WTC11 (cell line): ENCODE results near the gene RSPH1. TPM values are rescaled to one million over a fixed set of nuclear protein-coding genes. Genes with fewer than 3 reads are reported as not detected.

Source experiments
- ATAC-seq: fragments of 200-7000 bp; cut with Tn5 transposase; 2 replicates; pipeline ENCODE4 v1.10.0; 2021; ENCODE audit warnings: mild to moderate bottlenecking, moderate library complexity
- CTCF ChIA-PET: fragments of 300-600 bp; sonication (Branson Sonifier 250); formaldehyde crosslinking; loops from one replicate; lab custom pipeline; 2021; ENCODE audit warnings: antibody characterized with exemption; lab: Charles Lee
- POLR2A ChIA-PET: fragments of 350-600 bp; sonication (Branson Sonifier 250); formaldehyde crosslinking; loops from one replicate; lab custom pipeline; 2021; ENCODE audit warnings: antibody characterized with exemption; lab: Charles Lee
- DNase-seq: peaks from one replicate; pipeline ENCODE4 v3.0.0; 2021; ENCODE audit warnings: low spot score
- H3K27ac Mint-ChIP-seq: 2 replicates; pipeline ENCODE4 v1.8.0; 2021; ENCODE audit warnings: mixed read lengths
- H3K27me3 Mint-ChIP-seq: 2 replicates; pipeline ENCODE4 v1.8.0; 2021; ENCODE audit warnings: low read depth, mild to moderate bottlenecking, moderate library complexity, mixed read lengths
- H3K36me3 Mint-ChIP-seq: 2 replicates; pipeline ENCODE4 v1.8.0; 2021; ENCODE audit warnings: mixed read lengths
- H3K4me1 Mint-ChIP-seq: 2 replicates; pipeline ENCODE4 v1.8.0; 2022; ENCODE audit warnings: mixed read lengths
- H3K4me3 Mint-ChIP-seq: 2 replicates; pipeline ENCODE4 v1.8.0; 2021; ENCODE audit warnings: mild to moderate bottlenecking, moderate library complexity, mixed read lengths
- H3K9me3 Mint-ChIP-seq: 2 replicates; pipeline ENCODE4 v1.8.0; 2021; ENCODE audit warnings: mixed read lengths
- ATF3 ChIP-seq: sonication (generic); formaldehyde crosslinking; conservative IDR thresholded peaks from 2 replicates; pipeline ENCODE4 v1.8.1; 2022; ENCODE audit warnings: mild to moderate bottlenecking, missing genetic modification reagents
- CDX4 ChIP-seq: fragments of 250-450 bp; sonication (Bioruptor Pico); IDR thresholded peaks from 2 replicates; pipeline ENCODE4 v1.9.0; 2021; ENCODE audit warnings: moderate library complexity, mild to moderate bottlenecking, inconsistent platforms, borderline replicate concordance
- E2F4 ChIP-seq: sonication (generic); formaldehyde crosslinking; IDR thresholded peaks from 2 replicates; pipeline ENCODE4 v1.8.1; 2022; ENCODE audit warnings: low read depth, mild to moderate bottlenecking, moderate library complexity, missing genetic modification reagents, borderline replicate concordance
- EMX1 ChIP-seq: fragments of 250-450 bp; sonication (Bioruptor Pico); IDR thresholded peaks from 2 replicates; pipeline ENCODE4 v1.8.0; 2021; ENCODE audit warnings: mild to moderate bottlenecking
- ERG ChIP-seq: fragments of 250-450 bp; sonication (Bioruptor Pico); IDR thresholded peaks from 2 replicates; pipeline ENCODE4 v1.8.0; 2021; ENCODE audit warnings: mild to moderate bottlenecking
- ETV6 ChIP-seq: sonication (generic); formaldehyde crosslinking; IDR thresholded peaks from 2 replicates; pipeline ENCODE4 v1.8.1; 2022; ENCODE audit warnings: mild to moderate bottlenecking, missing genetic modification reagents
- FOXJ3 ChIP-seq: sonication (generic); formaldehyde crosslinking; IDR thresholded peaks from 2 replicates; pipeline ENCODE4 v1.9.0; 2021; ENCODE audit warnings: missing genetic modification reagents, mild to moderate bottlenecking, borderline replicate concordance
- HMGA2 ChIP-seq: fragments of 250-450 bp; sonication (Bioruptor Pico); IDR thresholded peaks from 2 replicates; pipeline ENCODE4 v1.4.0; 2021; ENCODE audit warnings: mild to moderate bottlenecking, moderate library complexity
- JAZF1 ChIP-seq: fragments of 250-450 bp; sonication (Bioruptor Pico); IDR thresholded peaks from 2 replicates; pipeline ENCODE4 v1.9.0; 2021; ENCODE audit warnings: moderate library complexity, mild to moderate bottlenecking, inconsistent platforms
- JUN ChIP-seq: sonication (generic); formaldehyde crosslinking; IDR thresholded peaks from 2 replicates; pipeline ENCODE4 v1.8.0; 2023; ENCODE audit warnings: mild to moderate bottlenecking, missing genetic modification reagents
- SMAD3 ChIP-seq: sonication (generic); formaldehyde crosslinking; IDR thresholded peaks from 2 replicates; pipeline ENCODE4 v1.8.0; 2022; ENCODE audit warnings: missing genetic modification reagents, mild to moderate bottlenecking, borderline replicate concordance
- USF2 ChIP-seq: sonication (generic); formaldehyde crosslinking; IDR thresholded peaks from 2 replicates; pipeline ENCODE4 v1.8.1; 2023; ENCODE audit warnings: mild to moderate bottlenecking, missing genetic modification reagents, moderate library complexity
- ZMAT4 ChIP-seq: fragments of 250-450 bp; sonication (Bioruptor Pico); IDR thresholded peaks from 2 replicates; pipeline ENCODE4 v1.9.0; 2021; ENCODE audit warnings: mild to moderate bottlenecking
- ZNF138 ChIP-seq: sonication (generic); formaldehyde crosslinking; conservative IDR thresholded peaks from 2 replicates; pipeline ENCODE4 v1.8.1; 2022; ENCODE audit warnings: mild to moderate bottlenecking, moderate library complexity, missing genetic modification reagents
- total RNA-seq: library from RNA; stranded (reverse); gene quantifications from 3 replicates; pipeline ENCODE4 v1.2.3, GENCODE V29; 2021
- TF ChIP-seq, protein P1 (sequence below): sonication (generic); formaldehyde crosslinking; IDR thresholded peaks from 2 replicates; pipeline ENCODE4 v1.8.0; 2022; ENCODE audit warnings: mild to moderate bottlenecking, missing genetic modification reagents
- TF ChIP-seq, protein P2 (sequence below): sonication (generic); formaldehyde crosslinking; IDR thresholded peaks from 2 replicates; pipeline ENCODE4 v1.8.1; 2022; ENCODE audit warnings: mild to moderate bottlenecking, missing genetic modification reagents, moderate library complexity, borderline replicate concordance
- TF ChIP-seq, protein P3 (sequence below): sonication (generic); formaldehyde crosslinking; conservative IDR thresholded peaks from 2 replicates; pipeline ENCODE4 v1.8.1; 2023; ENCODE audit warnings: mild to moderate bottlenecking, low read depth, missing genetic modification reagents, moderate library complexity
- TF ChIP-seq, protein P4 (sequence below): sonication (generic); formaldehyde crosslinking; IDR thresholded peaks from 2 replicates; pipeline ENCODE4 v1.8.1; 2023; ENCODE audit warnings: mild to moderate bottlenecking, moderate library complexity, missing genetic modification reagents
- TF ChIP-seq, protein P5 (sequence below): sonication (generic); formaldehyde crosslinking; IDR thresholded peaks from 2 replicates; pipeline ENCODE4 v1.8.0; 2022; ENCODE audit warnings: mild to moderate bottlenecking, missing genetic modification reagents
- TF ChIP-seq, protein P6 (sequence below): sonication (generic); formaldehyde crosslinking; IDR thresholded peaks from 2 replicates; pipeline ENCODE4 v1.8.0; 2022; ENCODE audit warnings: mild to moderate bottlenecking, missing genetic modification reagents

Gene RSPH1
- total RNA-seq, 1 experiment from 2014 or later: 0.11 TPM

DNA sequence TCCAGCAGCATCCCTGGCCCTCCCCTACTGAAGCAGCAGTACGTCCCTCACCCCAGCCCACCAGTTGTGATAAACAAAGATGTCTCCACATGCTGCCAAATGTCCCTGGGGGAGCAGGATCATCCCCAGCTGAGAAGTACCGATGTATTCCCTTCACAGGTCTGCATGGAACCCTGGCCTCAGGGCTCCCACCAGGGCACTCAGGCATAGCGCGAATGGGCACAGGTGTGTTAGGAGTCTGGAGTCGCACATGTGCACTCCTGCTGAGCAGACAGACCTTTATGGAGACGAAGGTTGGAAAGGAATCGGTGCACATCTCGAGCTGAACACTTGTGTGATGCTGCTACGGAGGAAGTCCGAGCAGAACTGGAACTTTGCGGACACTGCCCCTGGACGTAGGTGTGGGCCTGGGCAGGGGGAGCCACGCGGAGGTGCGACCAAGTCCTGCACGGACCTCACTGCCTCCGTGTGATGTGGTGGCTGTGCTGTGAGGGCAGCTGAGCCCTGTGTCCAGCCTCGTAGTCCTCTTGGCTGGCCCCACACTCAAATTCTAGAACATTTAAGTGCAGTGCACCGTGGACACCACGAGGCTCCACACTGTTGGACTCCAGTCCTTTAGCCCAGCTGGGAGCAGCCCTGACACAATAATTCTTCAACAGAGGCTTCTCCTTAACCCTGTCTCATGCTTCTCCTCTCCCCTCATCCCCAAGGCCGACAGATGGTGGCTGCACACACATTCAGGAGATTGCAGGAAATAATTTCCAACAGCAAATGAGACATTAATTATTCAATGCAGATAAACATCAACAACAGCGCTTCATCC lies 43.4 kb downstream of the RSPH1 start (continued):
- TF ChIP-seq, protein P1, sequence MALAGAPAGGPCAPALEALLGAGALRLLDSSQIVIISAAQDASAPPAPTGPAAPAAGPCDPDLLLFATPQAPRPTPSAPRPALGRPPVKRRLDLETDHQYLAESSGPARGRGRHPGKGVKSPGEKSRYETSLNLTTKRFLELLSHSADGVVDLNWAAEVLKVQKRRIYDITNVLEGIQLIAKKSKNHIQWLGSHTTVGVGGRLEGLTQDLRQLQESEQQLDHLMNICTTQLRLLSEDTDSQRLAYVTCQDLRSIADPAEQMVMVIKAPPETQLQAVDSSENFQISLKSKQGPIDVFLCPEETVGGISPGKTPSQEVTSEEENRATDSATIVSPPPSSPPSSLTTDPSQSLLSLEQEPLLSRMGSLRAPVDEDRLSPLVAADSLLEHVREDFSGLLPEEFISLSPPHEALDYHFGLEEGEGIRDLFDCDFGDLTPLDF (CRISPR knock-in tag): no peak
- TF ChIP-seq ZMAT4 (CRISPR knock-in tag): no peak
- TF ChIP-seq ZNF138 (CRISPR knock-in tag): no peak
- no peak for TF ChIP-seq FOXJ3 (CRISPR knock-in tag)
- no peak for TF ChIP-seq JAZF1 (CRISPR knock-in tag)
- TF ChIP-seq ATF3 (CRISPR knock-in tag): no peak
- no peak for TF ChIP-seq USF2 (CRISPR knock-in tag)
- TF ChIP-seq JUN (CRISPR knock-in tag): no peak
- TF ChIP-seq, protein P2, sequence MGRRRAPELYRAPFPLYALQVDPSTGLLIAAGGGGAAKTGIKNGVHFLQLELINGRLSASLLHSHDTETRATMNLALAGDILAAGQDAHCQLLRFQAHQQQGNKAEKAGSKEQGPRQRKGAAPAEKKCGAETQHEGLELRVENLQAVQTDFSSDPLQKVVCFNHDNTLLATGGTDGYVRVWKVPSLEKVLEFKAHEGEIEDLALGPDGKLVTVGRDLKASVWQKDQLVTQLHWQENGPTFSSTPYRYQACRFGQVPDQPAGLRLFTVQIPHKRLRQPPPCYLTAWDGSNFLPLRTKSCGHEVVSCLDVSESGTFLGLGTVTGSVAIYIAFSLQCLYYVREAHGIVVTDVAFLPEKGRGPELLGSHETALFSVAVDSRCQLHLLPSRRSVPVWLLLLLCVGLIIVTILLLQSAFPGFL (CRISPR knock-in tag): no peak
- TF ChIP-seq E2F4 (CRISPR knock-in tag): no peak
- TF ChIP-seq, all 79 proteins: peak for 0

DNA sequence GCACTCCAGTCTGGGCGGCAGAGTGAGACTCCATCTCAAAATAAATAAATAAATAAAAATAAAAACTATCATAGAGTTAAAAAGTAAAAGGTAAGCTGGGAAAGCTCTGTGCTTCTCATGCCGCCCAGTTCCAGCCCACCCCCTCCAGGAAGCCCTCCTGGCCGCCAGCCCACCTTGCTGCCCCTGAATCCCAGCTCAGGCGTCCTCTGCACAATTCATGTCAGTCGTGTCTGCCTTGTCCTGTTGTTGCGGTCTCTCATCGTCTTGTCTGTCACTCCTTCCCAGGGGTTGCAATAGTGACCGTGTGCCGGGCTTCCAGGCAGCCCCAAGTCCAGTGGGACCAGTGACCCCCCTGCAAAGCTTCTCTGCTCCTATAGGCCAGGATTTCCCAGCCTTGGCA lies 44.1 kb downstream of the RSPH1 start:
- DNase-seq (no peak), ATAC-seq (no peak)
- no peak overlapping the region for H3K4me3 Mint-ChIP-seq
- CTCF ChIA-PET: interaction anchor here (1.0 kb wide), 1 partner anchor 232 kb away, joined by 3 read pairs; no protein-coding TSS in a partner anchor
- POLR2A ChIA-PET: no interaction called here
- no peaks in the 10 kb centered on the region; the same call in 1 of the 2 replicates for H3K27me3 Mint-ChIP-seq
- no peak overlapping the region for H3K27ac Mint-ChIP-seq
- peaks cover 18% of the 10 kb centered on the region for H3K4me1 Mint-ChIP-seq
- no peaks in the 10 kb centered on the region for H3K9me3 Mint-ChIP-seq
- no peaks in the 10 kb centered on the region for H3K36me3 Mint-ChIP-seq
- TF ChIP-seq EMX1 (no peak), ETV6 (CRISPR knock-in tag) (no peak), CDX4 (CRISPR knock-in tag) (no peak), SMAD3 (no peak), ERG (CRISPR knock-in tag) (no peak), HMGA2 (CRISPR knock-in tag) (no peak)
- TF ChIP-seq, protein P3, sequence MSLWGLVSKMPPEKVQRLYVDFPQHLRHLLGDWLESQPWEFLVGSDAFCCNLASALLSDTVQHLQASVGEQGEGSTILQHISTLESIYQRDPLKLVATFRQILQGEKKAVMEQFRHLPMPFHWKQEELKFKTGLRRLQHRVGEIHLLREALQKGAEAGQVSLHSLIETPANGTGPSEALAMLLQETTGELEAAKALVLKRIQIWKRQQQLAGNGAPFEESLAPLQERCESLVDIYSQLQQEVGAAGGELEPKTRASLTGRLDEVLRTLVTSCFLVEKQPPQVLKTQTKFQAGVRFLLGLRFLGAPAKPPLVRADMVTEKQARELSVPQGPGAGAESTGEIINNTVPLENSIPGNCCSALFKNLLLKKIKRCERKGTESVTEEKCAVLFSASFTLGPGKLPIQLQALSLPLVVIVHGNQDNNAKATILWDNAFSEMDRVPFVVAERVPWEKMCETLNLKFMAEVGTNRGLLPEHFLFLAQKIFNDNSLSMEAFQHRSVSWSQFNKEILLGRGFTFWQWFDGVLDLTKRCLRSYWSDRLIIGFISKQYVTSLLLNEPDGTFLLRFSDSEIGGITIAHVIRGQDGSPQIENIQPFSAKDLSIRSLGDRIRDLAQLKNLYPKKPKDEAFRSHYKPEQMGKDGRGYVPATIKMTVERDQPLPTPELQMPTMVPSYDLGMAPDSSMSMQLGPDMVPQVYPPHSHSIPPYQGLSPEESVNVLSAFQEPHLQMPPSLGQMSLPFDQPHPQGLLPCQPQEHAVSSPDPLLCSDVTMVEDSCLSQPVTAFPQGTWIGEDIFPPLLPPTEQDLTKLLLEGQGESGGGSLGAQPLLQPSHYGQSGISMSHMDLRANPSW: no peak
- TF ChIP-seq, protein P4, sequence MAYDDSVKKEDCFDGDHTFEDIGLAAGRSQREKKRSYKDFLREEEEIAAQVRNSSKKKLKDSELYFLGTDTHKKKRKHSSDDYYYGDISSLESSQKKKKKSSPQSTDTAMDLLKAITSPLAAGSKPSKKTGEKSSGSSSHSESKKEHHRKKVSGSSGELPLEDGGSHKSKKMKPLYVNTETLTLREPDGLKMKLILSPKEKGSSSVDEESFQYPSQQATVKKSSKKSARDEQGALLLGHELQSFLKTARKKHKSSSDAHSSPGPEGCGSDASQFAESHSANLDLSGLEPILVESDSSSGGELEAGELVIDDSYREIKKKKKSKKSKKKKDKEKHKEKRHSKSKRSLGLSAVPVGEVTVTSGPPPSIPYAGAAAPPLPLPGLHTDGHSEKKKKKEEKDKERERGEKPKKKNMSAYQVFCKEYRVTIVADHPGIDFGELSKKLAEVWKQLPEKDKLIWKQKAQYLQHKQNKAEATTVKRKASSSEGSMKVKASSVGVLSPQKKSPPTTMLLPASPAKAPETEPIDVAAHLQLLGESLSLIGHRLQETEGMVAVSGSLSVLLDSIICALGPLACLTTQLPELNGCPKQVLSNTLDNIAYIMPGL: no peak
- TF ChIP-seq, protein P5, sequence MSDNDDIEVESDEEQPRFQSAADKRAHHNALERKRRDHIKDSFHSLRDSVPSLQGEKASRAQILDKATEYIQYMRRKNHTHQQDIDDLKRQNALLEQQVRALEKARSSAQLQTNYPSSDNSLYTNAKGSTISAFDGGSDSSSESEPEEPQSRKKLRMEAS (CRISPR knock-in tag): no peak
- TF ChIP-seq, protein P6, sequence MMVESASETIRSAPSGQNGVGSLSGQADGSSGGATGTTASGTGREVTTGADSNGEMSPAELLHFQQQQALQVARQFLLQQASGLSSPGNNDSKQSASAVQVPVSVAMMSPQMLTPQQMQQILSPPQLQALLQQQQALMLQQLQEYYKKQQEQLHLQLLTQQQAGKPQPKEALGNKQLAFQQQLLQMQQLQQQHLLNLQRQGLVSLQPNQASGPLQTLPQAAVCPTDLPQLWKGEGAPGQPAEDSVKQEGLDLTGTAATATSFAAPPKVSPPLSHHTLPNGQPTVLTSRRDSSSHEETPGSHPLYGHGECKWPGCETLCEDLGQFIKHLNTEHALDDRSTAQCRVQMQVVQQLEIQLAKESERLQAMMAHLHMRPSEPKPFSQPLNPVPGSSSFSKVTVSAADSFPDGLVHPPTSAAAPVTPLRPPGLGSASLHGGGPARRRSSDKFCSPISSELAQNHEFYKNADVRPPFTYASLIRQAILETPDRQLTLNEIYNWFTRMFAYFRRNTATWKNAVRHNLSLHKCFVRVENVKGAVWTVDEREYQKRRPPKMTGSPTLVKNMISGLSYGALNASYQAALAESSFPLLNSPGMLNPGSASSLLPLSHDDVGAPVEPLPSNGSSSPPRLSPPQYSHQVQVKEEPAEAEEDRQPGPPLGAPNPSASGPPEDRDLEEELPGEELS: no peak
